Choroid plexus epithelial cell (primary cell): ENCODE measurements around the gene VSTM2B.

Source experiments
- DNase-seq: peaks from one replicate; pipeline ENCODE4 v3.0.0-alpha.2; 2010; ENCODE audit warnings: low read depth
- H3K4me3 ChIP-seq: 2 replicates; pipeline ENCODE4 v1.5.1; 2011; ENCODE audit warnings: low read depth, mild to moderate bottlenecking, control low read depth, low read length, moderate library complexity
- TF ChIP-seq, protein P1 (sequence below): conservative IDR thresholded peaks from 2 replicates; pipeline ENCODE4 v1.5.1; 2011; ENCODE audit warnings: low read depth, mild to moderate bottlenecking, control low read depth, inconsistent platforms, low read length, moderate library complexity

Gene VSTM2B

DNA sequence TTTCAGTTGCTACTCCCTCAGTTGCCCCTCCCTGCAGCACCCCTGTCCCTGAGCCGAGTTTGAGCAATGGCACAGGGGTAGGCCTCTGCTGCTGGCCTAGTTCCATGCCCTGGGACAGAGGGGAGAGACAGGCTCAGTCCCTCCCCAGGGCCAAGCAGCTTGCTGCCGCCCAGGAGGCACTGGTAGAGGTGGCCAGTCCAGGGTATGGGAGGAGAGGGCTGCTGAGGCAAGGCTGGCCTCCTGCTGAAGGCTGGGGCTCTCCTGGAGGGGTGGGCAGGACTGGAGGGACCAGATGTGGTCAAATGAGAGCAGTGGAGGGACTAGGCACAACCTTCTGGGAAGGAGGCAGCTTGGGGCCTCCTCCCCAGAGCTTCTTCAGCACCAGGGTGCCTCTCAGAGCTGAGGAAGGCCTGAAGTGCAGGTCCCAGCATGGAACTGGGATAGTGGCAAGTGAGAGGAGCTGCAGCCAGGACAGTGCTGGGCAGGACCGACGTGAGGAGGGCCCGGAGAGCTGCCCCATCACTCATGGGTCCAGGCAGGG, 29.8 kb upstream of the VSTM2B start:
- TF ChIP-seq, protein P1, sequence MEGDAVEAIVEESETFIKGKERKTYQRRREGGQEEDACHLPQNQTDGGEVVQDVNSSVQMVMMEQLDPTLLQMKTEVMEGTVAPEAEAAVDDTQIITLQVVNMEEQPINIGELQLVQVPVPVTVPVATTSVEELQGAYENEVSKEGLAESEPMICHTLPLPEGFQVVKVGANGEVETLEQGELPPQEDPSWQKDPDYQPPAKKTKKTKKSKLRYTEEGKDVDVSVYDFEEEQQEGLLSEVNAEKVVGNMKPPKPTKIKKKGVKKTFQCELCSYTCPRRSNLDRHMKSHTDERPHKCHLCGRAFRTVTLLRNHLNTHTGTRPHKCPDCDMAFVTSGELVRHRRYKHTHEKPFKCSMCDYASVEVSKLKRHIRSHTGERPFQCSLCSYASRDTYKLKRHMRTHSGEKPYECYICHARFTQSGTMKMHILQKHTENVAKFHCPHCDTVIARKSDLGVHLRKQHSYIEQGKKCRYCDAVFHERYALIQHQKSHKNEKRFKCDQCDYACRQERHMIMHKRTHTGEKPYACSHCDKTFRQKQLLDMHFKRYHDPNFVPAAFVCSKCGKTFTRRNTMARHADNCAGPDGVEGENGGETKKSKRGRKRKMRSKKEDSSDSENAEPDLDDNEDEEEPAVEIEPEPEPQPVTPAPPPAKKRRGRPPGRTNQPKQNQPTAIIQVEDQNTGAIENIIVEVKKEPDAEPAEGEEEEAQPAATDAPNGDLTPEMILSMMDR: no peak
- H3K4me3 ChIP-seq: no peak overlapping the region
- no peak for DNase-seq

DNA sequence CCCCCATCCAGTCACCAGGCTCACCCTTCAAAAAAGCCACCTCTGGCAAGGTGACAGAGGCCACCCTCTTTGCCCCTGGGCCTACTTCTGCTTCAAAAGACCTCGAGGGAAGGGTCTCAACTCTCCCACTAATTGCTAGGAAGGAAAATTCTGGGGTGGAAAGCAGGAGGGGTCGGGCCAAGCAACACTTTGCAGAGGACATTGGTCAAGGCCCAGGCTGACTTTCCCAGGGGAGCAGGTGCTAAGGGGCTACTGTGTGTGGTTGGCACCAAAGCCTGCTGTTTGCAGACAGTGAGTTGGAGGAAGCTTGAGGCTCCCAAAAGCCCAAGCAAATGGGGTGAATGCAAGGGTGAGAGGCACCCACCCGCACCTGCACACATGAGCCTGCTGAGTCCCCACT, 28.6 kb upstream of the VSTM2B start:
- TF ChIP-seq, protein P1: no peak
- no peak for DNase-seq
- no peak overlapping the region for H3K4me3 ChIP-seq

DNA sequence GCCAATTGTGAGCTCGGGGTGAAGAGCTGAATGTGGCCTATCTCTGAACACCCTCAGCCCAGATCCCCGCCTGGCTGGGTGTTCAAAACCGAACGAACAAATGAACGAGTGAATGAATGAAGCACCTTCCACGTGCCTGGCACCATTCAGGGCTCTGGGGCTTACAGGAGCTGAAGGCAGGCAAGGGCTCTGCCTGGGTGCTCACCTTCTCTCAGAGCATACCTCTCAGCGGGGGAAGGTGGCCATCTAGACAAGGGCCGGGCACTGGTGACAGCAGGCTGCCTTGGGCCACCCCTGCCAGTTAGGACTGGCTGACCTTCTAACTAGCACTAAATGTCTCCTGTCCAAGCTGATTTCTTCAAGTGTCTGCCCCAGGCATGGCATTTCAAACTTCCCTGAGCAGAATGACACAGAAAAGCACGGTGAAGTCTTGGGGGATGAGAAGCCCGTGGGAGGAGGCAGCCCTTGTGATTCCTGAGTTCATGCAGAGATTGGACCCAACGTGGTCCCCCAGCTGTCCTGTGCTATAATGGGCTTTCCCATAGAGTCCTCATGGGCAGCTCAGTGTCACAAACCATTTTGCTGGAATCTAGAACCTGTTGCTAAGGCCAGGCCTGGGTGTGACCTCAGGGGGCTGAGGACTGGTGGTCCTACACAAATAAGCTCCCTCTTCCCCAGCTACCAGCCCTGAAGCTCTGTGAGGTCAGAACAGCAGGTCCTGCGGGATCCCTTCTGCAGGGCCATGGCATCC, 27.9 kb upstream of the VSTM2B start:
- no peak for DNase-seq

DNA sequence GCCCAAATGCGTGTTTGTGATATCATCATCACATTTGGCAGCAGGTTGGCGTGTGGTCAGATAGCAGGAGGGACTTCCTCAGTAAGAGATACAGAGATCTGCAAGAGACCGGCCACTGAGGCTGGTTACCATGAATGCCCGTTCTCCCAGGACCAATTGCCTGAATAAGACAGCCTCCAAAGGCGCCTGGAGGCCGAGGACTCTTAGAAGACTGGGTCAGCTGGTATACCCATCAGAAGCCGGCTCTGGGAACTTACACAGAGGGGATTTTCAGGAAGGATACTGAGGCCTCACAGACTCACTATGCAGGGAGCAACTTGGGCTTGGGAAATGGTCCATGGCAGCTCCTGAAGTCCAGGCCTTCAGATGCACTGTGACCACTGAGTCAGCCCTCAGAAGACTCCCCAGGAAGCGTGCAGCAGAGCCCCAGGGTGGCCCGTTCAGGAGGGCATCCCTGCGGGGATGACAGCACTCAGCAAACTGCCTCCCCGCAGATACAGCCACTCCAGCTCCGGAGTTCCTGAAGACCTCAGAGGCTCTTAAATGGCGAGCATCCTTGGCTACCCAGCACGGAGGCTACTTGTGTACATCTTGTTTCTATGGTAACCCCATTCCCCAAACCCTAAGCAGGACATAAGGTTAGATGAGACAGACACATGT, 26.4 kb upstream of the VSTM2B start:
- TF ChIP-seq, protein P1: no peak
- no peak overlapping the region for H3K4me3 ChIP-seq
- DNase-seq: no peak

More for the DNA sequence above, 27.9 kb upstream of the VSTM2B start:
- no peak overlapping the region for H3K4me3 ChIP-seq
- TF ChIP-seq, protein P1: no peak

DNA sequence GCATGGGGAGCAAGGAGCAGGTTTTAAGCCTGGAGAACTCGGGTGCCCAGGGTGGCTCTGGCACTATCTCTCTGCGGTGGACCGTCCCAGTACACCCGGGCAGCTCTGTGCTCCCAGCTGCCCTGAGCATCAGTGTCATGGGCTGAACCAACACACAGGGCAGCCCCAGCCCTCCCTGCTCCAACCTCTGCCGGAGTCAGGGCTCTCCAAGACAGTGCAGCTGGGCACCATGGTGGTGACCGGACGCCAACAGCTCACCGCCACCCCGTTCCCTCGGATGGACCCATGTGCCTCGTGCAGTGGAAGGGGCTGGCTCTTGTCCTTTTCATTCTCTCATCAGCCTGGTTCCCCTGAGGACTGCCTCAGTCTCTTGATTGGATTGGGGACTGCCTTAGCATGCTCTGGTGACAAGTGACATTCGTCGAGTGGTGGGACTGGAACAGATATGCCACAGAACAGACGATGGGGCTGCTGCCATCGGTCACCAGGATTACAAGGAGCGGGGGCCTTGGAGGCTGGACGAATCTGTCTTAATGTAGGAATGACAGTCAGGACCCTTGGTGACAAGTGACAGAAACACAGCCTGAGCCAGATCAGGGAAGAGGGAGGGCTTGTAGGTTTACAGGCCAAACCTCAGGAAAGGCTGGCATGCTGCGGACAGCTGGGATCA, 25.7 kb upstream of the VSTM2B start:
- TF ChIP-seq, protein P1: no peak
- H3K4me3 ChIP-seq: no peak overlapping the region
- no peak for DNase-seq

DNA sequence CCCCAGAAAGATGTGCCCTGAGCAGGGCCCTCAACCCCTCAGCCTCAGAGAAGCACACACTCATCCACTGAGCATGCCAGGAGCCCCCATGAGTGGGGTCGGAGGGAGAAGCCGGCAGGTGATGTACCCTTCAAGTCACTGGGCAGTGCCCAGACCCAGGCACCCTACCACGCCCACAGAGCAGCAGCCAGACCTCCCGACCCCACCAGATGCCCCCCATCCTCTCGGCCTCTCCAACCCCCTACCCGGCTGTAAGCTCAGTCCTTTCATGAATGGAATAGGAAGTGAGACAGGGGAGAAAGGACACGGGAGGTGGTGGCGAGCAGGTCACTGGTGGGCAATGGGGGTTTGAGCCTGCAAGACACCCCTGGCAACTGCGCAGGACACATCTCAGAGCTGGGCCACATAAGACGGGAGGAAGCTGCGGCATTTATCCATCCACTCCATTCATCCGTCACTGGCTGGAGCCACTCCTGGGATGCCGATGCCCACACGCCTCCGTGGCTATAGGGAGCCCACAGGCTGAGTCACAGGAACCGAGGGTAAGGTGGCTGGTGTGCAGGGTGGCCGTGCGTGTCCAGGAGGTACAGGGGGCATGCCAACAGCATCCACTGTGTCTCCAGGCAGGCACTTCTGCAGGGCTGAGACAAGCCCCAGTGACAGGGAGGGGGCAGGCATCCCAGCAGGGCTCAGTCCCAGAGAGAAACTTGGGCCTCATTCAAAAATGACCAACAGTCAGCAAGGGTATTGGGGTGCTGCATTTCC, 23.8 kb upstream of the VSTM2B start:
- H3K4me3 ChIP-seq: no peak overlapping the region
- TF ChIP-seq, protein P1: no peak
- no peak for DNase-seq
